ENCODE measurements around the gene STRN. TPM values are rescaled to one million over a fixed set of nuclear protein-coding genes. Genes with fewer than 3 reads are reported as not detected.
A peak's percentile ranks its signal among the peaks of the same experiment; 100 is the strongest.

The STRN gene
- total RNA-seq, 2 experiments from 2014 or later: 20.4 to 20.8 TPM

DNA sequence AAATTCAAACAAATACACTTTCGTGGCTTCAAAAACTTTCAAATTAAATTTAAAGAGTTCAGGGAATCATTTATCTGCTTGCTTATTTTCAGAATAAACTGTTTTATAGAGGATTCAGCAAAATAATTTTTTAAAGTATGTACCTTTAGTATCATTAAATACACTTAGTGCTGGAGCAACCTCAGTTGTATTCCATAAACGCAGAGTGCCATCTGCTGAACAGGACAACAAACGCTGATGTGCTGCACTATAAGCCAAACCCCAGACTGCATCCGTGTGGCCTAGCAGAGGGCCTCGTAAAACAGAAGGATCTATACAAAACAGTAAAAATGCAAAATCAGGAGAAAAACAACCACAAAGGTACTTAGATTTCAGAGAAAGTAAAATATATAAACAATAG is 108.6 kb downstream of the STRN start:
- TF ChIP-seq CTCF (IDR thresholded peaks at IDR 0.05): no peak
- H3K36me3 ChIP-seq (ENCODE audit: insufficient read depth, low read length): peaks cover 30% of the 10 kb centered on the region
- Mint-ChIP-seq H3K27me3 (no peaks in the 10 kb centered on the region), H3K4me3 (no peak overlapping the region), H3K27ac (no peak overlapping the region), H3K4me1 (ENCODE audit: low read depth) (no peaks in the 10 kb centered on the region), H3K36me3 (ENCODE audit: low read depth) (peaks cover 89% of the 10 kb centered on the region), H3K9me3 (peaks cover 1% of the 10 kb centered on the region)
- H3K4me1 ChIP-seq (ENCODE audit: insufficient read depth, low read length): no peaks in the 10 kb centered on the region
- no peak for ATAC-seq (ENCODE audit: poor library complexity)
- CTCF ChIA-PET: no interaction called here
- intact Hi-C loops (cut with DNase I, micrococcal nuclease): no loop called here
- no peak overlapping the region for H3K4me3 ChIP-seq (ENCODE audit: low read length)
- peak in 1 of 14 experiments; percentile 0 for DNase-seq
- POLR2A ChIA-PET: no interaction called here
- H3K9me3 ChIP-seq (ENCODE audit: control insufficient read depth in 1 of 2, insufficient read depth in 1 of 2, low read length in 2 of 2): no peaks in the 10 kb centered on the region
- H3K27ac ChIP-seq (ENCODE audit: low read depth in 1 of 2, low read length in 2 of 2): no peak overlapping the region
- H3K27me3 ChIP-seq (ENCODE audit: control insufficient read depth in 1 of 2, insufficient read depth in 2 of 2, low read length in 2 of 2): no peaks in the 10 kb centered on the region

DNA sequence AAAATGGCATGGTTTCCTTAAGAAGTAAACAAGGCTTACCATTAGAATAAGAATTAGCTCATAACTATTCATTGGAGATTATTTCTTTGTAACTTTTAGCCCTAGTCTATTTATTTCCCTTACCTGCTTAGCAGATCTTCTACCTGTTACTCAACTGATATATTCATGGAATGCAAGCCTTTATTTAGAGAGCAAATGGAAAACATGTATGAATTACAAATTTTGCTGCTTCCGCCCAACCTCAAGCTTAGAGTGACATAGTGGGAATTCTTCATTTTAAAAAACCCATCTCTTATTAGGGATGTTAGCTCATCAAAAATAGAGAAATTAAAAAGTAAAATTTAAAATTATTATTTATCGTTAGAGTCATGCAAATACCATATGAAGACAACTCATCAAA is 110.9 kb downstream of the STRN start:
- no peaks in the 10 kb centered on the region for H3K4me1 Mint-ChIP-seq (ENCODE audit: low read depth)
- TF ChIP-seq CTCF (IDR thresholded peaks at IDR 0.05): no peak
- H3K4me3 Mint-ChIP-seq: no peak overlapping the region
- H3K27me3 Mint-ChIP-seq: no peaks in the 10 kb centered on the region
- ATAC-seq (ENCODE audit: poor library complexity) (no peak), DNase-seq (no peak)
- H3K36me3 Mint-ChIP-seq (ENCODE audit: low read depth): peaks cover 88% of the 10 kb centered on the region
- no peak overlapping the region for H3K27ac Mint-ChIP-seq
- Histone ChIP-seq H3K4me1 (ENCODE audit: insufficient read depth, low read length) (no peaks in the 10 kb centered on the region), H3K27me3 (ENCODE audit: control insufficient read depth in 1 of 2, insufficient read depth in 2 of 2, low read length in 2 of 2) (no peaks in the 10 kb centered on the region), H3K4me3 (ENCODE audit: low read length) (no peak overlapping the region), H3K9me3 (ENCODE audit: control insufficient read depth in 1 of 2, insufficient read depth in 1 of 2, low read length in 2 of 2) (no peaks in the 10 kb centered on the region), H3K36me3 (ENCODE audit: insufficient read depth, low read length) (peaks cover 30% of the 10 kb centered on the region), H3K27ac (ENCODE audit: low read depth in 1 of 2, low read length in 2 of 2) (no peak overlapping the region)
- POLR2A ChIA-PET: no interaction called here
- CTCF ChIA-PET: no interaction called here
- no peaks in the 10 kb centered on the region for H3K9me3 Mint-ChIP-seq
- intact Hi-C loops (cut with DNase I, micrococcal nuclease): no loop called here

- no peaks in the 10 kb centered on the region for H3K27me3 Mint-ChIP-seq
- ATAC-seq (ENCODE audit: poor library complexity): no peak
- no peaks in the 10 kb centered on the region for H3K4me1 Mint-ChIP-seq (ENCODE audit: low read depth)
- TF ChIP-seq CTCF (IDR thresholded peaks at IDR 0.05): no peak
- no peak overlapping the region for H3K4me3 Mint-ChIP-seq
- Histone ChIP-seq H3K36me3 (ENCODE audit: insufficient read depth, low read length) (peaks cover 42% of the 10 kb centered on the region), H3K27me3 (ENCODE audit: control insufficient read depth in 1 of 2, insufficient read depth in 2 of 2, low read length in 2 of 2) (no peaks in the 10 kb centered on the region), H3K4me3 (ENCODE audit: low read length) (no peak overlapping the region), H3K9me3 (ENCODE audit: control insufficient read depth in 1 of 2, insufficient read depth in 1 of 2, low read length in 2 of 2) (no peaks in the 10 kb centered on the region), H3K27ac (ENCODE audit: low read depth in 1 of 2, low read length in 2 of 2) (no peak overlapping the region), H3K4me1 (ENCODE audit: insufficient read depth, low read length) (no peaks in the 10 kb centered on the region)
- H3K27ac Mint-ChIP-seq: no peak overlapping the region
- POLR2A ChIA-PET: interaction anchor here (0.6 kb wide), 1 partner anchor 940 kb away, joined by 5 read pairs; no protein-coding TSS in a partner anchor
- H3K36me3 Mint-ChIP-seq (ENCODE audit: low read depth): peaks cover 88% of the 10 kb centered on the region
- DNase-seq: no peak
- CTCF ChIA-PET: no interaction called here
- no peaks in the 10 kb centered on the region for H3K9me3 Mint-ChIP-seq
- intact Hi-C loops (cut with DNase I, micrococcal nuclease): no loop called here
These were observed 112.1 kb downstream of the STRN start for GRCh38 chr2:36854241-36854640.

All from CD4-positive, alpha-beta T cell (primary cell).